K562 (cell line): Measurements from ENCODE around the gene UBXN1. TPM values are rescaled to one million over a fixed set of nuclear protein-coding genes. Genes with fewer than 3 reads are reported as not detected.
A peak's percentile ranks its signal among the peaks of the same experiment; 100 is the strongest.

ENCODE experiments used
- ATF1 ChIP-seq, 2 experiments: fragments of 450-650 bp in 1 of 2; IDR thresholded peaks; 2 replicates each; pipeline ENCODE4 v1.6.1; 2016; ENCODE audit warnings: missing compliant biosample characterization in 1 of 2, missing genetic modification characterization in 1 of 2
- CBX5 ChIP-seq: IDR thresholded peaks from 2 replicates; pipeline ENCODE4 v1.6.1; 2014; ENCODE audit warnings: low read depth, borderline replicate concordance
- ELF1 ChIP-seq: fragments of 200-800 bp; sonication (Bioruptor generic); IDR thresholded peaks from 2 replicates; pipeline ENCODE4 v1.6.1; 2016; ENCODE audit warnings: missing genetic modification characterization, missing compliant biosample characterization
- ETV6 ChIP-seq, 3 experiments: fragments of 150-350 bp in 1 of 3; sonication (generic) in 1 of 3; formaldehyde crosslinking in 1 of 3; IDR thresholded peaks; 2 replicates each; pipeline versions ENCODE4 v1.6.1 to v1.8.0; 2014 to 2022; ENCODE audit warnings: borderline replicate concordance in 2 of 3, low read depth in 2 of 3, antibody characterized with exemption in 1 of 3, low read length in 1 of 3, mild to moderate bottlenecking in 1 of 3, missing genetic modification reagents in 1 of 3
- FIP1L1 ChIP-seq: fragments of 200-400 bp; formaldehyde crosslinking; IDR thresholded peaks from 2 replicates; pipeline ENCODE4 v1.6.1; 2018; ENCODE audit warnings: mild to moderate bottlenecking, low read depth, low read length; ENCODE audit not compliant: poor library complexity, severe bottlenecking
- HDAC1 ChIP-seq, 2 experiments: fragments of 450-650 bp; IDR thresholded peaks; 2 replicates each; pipeline ENCODE4 v1.6.1; 2016 to 2017; ENCODE audit warnings: inconsistent platforms in 1 of 2, mild to moderate bottlenecking in 1 of 2, moderate library complexity in 1 of 2
- HNRNPLL ChIP-seq: fragments of 200-400 bp; formaldehyde crosslinking; IDR thresholded peaks from 2 replicates; pipeline ENCODE4 v1.6.1; 2017; ENCODE audit warnings: low read length, low read depth, mild to moderate bottlenecking; ENCODE audit not compliant: poor library complexity, severe bottlenecking
- JUNB ChIP-seq: fragments of 450-650 bp; formaldehyde crosslinking; conservative IDR thresholded peaks from 2 replicates; pipeline ENCODE4 v1.4.0; 2020; ENCODE audit warnings: mild to moderate bottlenecking
- KLF6 ChIP-seq: fragments of 250-450 bp; sonication (Bioruptor Pico); IDR thresholded peaks from 2 replicates; pipeline ENCODE4 v1.4.0; 2020; ENCODE audit warnings: mild to moderate bottlenecking, moderate library complexity, borderline replicate concordance
- L3MBTL2 ChIP-seq: fragments of 450-650 bp; IDR thresholded peaks from 2 replicates; pipeline ENCODE4 v1.6.1; 2016; ENCODE audit warnings: mild to moderate bottlenecking, moderate library complexity
- MBD2 ChIP-seq: sonication (generic); IDR thresholded peaks from 2 replicates; pipeline ENCODE4 v1.6.1; 2016; ENCODE audit warnings: low read depth, borderline replicate concordance
- MXI1 ChIP-seq: IDR thresholded peaks from 2 replicates; pipeline ENCODE4 v1.6.1; 2011; ENCODE audit warnings: low read depth, mild to moderate bottlenecking, improper control_type of control experiment, low read length
- NFIC ChIP-seq: fragments of 450-650 bp; IDR thresholded peaks from 2 replicates; pipeline ENCODE4 v1.6.1; 2017; ENCODE audit warnings: mild to moderate bottlenecking, inconsistent platforms
- PHF20 ChIP-seq: fragments of 450-650 bp; IDR thresholded peaks from 2 replicates; pipeline ENCODE4 v1.6.1; 2018; ENCODE audit not compliant: partially characterized antibody
- RCOR1 ChIP-seq, 2 experiments: IDR thresholded peaks; 2 replicates each; pipeline ENCODE4 v1.6.1; 2012; ENCODE audit warnings: low read depth in 2 of 2, low read length in 2 of 2, borderline replicate concordance in 1 of 2, improper control_type of control experiment in 1 of 2
- SMARCC2 ChIP-seq: fragments of 450-650 bp; IDR thresholded peaks from 2 replicates; pipeline ENCODE4 v1.6.1; 2017; ENCODE audit warnings: antibody characterized with exemption, moderate library complexity, mild to moderate bottlenecking, low read depth
- TOE1 ChIP-seq, 2 experiments: fragments of 450-650 bp in 1 of 2; sonication (generic) in 1 of 2; formaldehyde crosslinking in 1 of 2; IDR thresholded peaks; 2 replicates each; pipeline versions ENCODE4 v1.7.1 to v1.8.0; 2016 to 2022; ENCODE audit warnings: borderline replicate concordance in 2 of 2, mild to moderate bottlenecking in 2 of 2, antibody characterized with exemption in 1 of 2, inconsistent platforms in 1 of 2, low read depth in 1 of 2, missing genetic modification reagents in 1 of 2, moderate library complexity in 1 of 2
- ZBTB17 ChIP-seq: fragments of 450-650 bp; formaldehyde crosslinking; IDR thresholded peaks from 2 replicates; pipeline ENCODE4 v1.4.0; 2020; ENCODE audit warnings: mild to moderate bottlenecking
- ZNF717 ChIP-seq: fragments of 250-450 bp; sonication (Bioruptor Pico); IDR thresholded peaks from 2 replicates; pipeline ENCODE4 v1.5.0; 2021
- polyA plus RNA-seq, 8 experiments: library from polyadenylated mRNA; depleted of rRNA in 4 of 8; stranded (reverse) in 5 of 8; unstranded in 3 of 8; fragments of >200 nt; fragmentation: Nextera tagmentation in 2 of 8; fragmentation: Illumina TruSeq in 1 of 8; extraction: Ambion mirVana in 2 of 8; extraction: Trizol in 1 of 8; gene quantifications; 2 replicates each; pipeline versions ENCODE4 v1.2.1 to v1.2.3, GENCODE V29; 2011 to 2014; ENCODE audit warnings: inconsistent platforms in 1 of 8, missing spikeins in 1 of 8
- total RNA-seq, 7 experiments: library from RNA; depleted of rRNA in 6 of 7; stranded (reverse); fragments of >200 nt in 6 of 7; fragmentation: Illumina TruSeq in 2 of 7; extraction: Trizol in 2 of 7; gene quantifications; 2 replicates each; pipeline versions ENCODE4 v1.2.1 to v1.2.3, GENCODE V29; 2011 to 2021; ENCODE audit warnings: low replicate concordance in 1 of 7
- TF ChIP-seq, protein P1 (sequence below): fragments of 250-450 bp; sonication (Bioruptor Pico); IDR thresholded peaks from 2 replicates; pipeline ENCODE4 v1.5.0; 2021
- TF ChIP-seq, protein P2 (sequence below): fragments of 450-650 bp; formaldehyde crosslinking; IDR thresholded peaks from 2 replicates; pipeline ENCODE4 v1.4.0; 2022; ENCODE audit warnings: missing genetic modification characterization
- TF ChIP-seq, protein P3 (sequence below): fragments of 450-650 bp; IDR thresholded peaks from 2 replicates; pipeline ENCODE4 v1.7.0; 2016; ENCODE audit warnings: borderline replicate concordance

UBXN1 gene
- total and polyA plus RNA-seq, 9 of the 15 experiments (the other 6 are each of a cell fraction or from before 2014, with no cell fraction given), result 4.8 to 263 (median 99.7) TPM

DNA sequence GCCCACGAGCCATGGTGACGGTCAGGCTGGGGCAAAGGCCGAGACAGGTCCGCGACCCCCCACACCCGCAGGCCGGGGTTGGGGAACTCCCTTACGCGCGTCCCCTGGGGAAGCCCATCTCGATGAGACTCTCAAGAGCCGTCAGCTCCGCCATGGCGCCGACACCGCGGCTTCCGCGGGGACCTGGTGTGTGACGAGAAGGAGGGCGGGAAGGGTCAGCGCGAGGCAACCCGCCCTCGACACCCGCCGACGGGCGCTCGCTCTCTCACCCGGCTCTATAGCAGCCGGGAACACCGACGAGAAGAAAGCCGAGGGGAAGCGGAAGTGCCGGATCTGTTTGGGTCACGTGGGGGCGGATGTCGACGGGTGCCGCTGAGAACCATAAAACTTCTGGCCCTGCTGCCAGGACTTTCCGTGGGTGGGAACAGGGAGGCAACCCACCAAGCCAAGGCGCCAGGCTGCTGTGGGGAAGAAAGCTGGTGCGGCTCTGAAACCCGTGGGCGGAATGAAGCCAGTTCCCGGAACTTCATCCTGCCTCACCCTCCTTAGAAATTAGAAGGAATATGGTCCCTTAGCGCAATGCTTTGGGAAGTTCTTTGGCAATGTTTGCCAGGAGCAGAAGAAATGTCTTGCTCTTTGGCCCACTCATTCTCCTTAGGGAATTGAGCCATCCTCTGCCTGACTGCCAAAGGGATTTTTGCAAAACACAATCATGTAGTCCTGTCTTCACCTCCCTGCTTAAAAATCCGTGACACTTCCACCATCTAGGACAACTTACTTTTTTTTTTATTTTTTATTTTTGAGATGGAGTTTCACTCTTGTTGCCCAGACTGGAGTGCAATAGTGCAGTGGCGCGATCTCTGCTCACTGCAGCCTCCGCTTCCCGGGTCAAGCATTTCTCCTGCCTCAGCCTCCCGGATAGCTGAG lies at the start of gene UBXN1 (continued):
- TF ChIP-seq MBD2 (peak; percentile 74), CBX5 (no peak), RCOR1 (IDR thresholded peaks at IDR 0.05; ENCODE audit: borderline replicate concordance in 1 of 2, low read depth in 2 of 2, low read length in 2 of 2) (0 out of 4 replicates have a peak, but pooled peaks of 1 of the 2 experiments have one; percentile 6), HDAC1 (IDR thresholded peaks at IDR 0.05) (peak in 1 of 2 experiments; percentile 84; a peak in 3 of 4 replicates), ETV6 (IDR thresholded peaks at IDR 0.05; ENCODE audit: borderline replicate concordance in 1 of 2, low read depth in 2 of 2, low read length in 1 of 2) (peak; percentile 33 to 55; a peak in 2 of 4 replicates), ETV6 (CRISPR knock-in tag; IDR thresholded peaks at IDR 0.05; ENCODE audit: borderline replicate concordance) (no peak), ELF1 (peak; percentile 96), PHF20 (peak; percentile 89), KLF6 (CRISPR knock-in tag) (0 out of 2 replicates have a peak, but pooled peaks have one; percentile 29), ZBTB17 (CRISPR knock-in tag) (0 out of 2 replicates have a peak, but pooled peaks have one; percentile 56), L3MBTL2 (peak; percentile 91), SMARCC2 (no peak), JUNB (CRISPR knock-in tag) (no peak), TOE1 (IDR thresholded peaks at IDR 0.05; ENCODE audit: borderline replicate concordance) (peak; percentile 97), TOE1 (CRISPR knock-in tag; IDR thresholded peaks at IDR 0.05; ENCODE audit: borderline replicate concordance, low read depth) (no peak), ZNF717 (CRISPR knock-in tag) (no peak), ATF1 (CRISPR knock-in tag; IDR thresholded peaks at IDR 0.05) (no peak), ATF1 (tag; IDR thresholded peaks at IDR 0.05) (peak; percentile 73), MXI1 (0 out of 2 replicates have a peak, but pooled peaks have one; percentile 39), NFIC (peak; percentile 64; the same call in 1 of the 2 replicates), FIP1L1 (peak; percentile 67), HNRNPLL (no peak)
- TF ChIP-seq, protein P1, sequence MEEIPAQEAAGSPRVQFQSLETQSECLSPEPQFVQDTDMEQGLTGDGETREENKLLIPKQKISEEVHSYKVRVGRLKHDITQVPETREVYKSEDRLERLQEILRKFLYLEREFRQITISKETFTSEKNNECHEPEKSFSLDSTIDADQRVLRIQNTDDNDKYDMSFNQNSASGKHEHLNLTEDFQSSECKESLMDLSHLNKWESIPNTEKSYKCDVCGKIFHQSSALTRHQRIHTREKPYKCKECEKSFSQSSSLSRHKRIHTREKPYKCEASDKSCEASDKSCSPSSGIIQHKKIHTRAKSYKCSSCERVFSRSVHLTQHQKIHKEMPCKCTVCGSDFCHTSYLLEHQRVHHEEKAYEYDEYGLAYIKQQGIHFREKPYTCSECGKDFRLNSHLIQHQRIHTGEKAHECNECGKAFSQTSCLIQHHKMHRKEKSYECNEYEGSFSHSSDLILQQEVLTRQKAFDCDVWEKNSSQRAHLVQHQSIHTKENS (CRISPR knock-in tag), result no peak
- TF ChIP-seq, protein P2, sequence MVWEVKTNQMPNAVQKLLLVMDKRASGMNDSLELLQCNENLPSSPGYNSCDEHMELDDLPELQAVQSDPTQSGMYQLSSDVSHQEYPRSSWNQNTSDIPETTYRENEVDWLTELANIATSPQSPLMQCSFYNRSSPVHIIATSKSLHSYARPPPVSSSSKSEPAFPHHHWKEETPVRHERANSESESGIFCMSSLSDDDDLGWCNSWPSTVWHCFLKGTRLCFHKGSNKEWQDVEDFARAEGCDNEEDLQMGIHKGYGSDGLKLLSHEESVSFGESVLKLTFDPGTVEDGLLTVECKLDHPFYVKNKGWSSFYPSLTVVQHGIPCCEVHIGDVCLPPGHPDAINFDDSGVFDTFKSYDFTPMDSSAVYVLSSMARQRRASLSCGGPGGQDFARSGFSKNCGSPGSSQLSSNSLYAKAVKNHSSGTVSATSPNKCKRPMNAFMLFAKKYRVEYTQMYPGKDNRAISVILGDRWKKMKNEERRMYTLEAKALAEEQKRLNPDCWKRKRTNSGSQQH (CRISPR knock-in tag), result no peak
- TF ChIP-seq, protein P3, sequence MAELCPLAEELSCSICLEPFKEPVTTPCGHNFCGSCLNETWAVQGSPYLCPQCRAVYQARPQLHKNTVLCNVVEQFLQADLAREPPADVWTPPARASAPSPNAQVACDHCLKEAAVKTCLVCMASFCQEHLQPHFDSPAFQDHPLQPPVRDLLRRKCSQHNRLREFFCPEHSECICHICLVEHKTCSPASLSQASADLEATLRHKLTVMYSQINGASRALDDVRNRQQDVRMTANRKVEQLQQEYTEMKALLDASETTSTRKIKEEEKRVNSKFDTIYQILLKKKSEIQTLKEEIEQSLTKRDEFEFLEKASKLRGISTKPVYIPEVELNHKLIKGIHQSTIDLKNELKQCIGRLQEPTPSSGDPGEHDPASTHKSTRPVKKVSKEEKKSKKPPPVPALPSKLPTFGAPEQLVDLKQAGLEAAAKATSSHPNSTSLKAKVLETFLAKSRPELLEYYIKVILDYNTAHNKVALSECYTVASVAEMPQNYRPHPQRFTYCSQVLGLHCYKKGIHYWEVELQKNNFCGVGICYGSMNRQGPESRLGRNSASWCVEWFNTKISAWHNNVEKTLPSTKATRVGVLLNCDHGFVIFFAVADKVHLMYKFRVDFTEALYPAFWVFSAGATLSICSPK, result no peak
